NB4 (cell line): ENCODE results near the gene POLE3.

ENCODE experiments used
- CTCF ChIP-seq: IDR thresholded peaks from one replicate; pipeline ENCODE4 v1.5.1; 2012; ENCODE audit warnings: low read depth, low read length
- MYC ChIP-seq: IDR thresholded peaks from 2 replicates; pipeline ENCODE4 v1.6.1; 2011; ENCODE audit warnings: low read depth, low read length
- POLR2A ChIP-seq: IDR thresholded peaks from 2 replicates; pipeline ENCODE4 v1.6.1; 2011; ENCODE audit warnings: mild to moderate bottlenecking; ENCODE audit not compliant: insufficient read length; ENCODE audit errors: extremely low read depth

GRCh38 chr9:113373676-113374392 lies 36.6 kb downstream of the POLE3 start:
- TF ChIP-seq CTCF (no peak), MYC (no peak), POLR2A (no peak)
